Measurements from ENCODE around the gene GPRIN3.
"Not testable (repeated sequence)": the region's sequence is repeated elsewhere in the genome, so short reads cannot be mapped to it uniquely, and the experiment has no call there.

Gene GPRIN3

DNA sequence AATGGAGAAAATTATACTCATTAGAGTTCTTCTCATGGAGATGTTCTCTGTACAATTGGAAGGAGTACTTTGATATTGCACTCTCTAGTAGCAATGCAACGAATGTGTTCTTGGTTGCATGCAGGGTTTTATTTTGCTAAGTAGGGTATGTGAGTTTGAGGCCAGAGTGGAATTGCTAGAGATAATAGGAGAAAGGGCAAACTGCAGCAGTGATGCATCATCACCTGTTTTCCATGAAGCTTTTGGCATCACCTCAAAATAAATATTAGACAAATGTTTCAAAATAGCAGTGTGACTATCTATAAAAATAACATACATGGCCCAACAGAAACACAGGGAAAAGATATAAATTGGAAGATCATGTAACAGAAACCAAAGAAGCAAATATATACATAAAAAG is 103.0 kb downstream of the GPRIN3 start:
- no peak overlapping the region for H3K27ac ChIP-seq
- no peak for TF ChIP-seq ZFX (IDR thresholded peaks at IDR 0.05)
- TF ChIP-seq, protein P1, sequence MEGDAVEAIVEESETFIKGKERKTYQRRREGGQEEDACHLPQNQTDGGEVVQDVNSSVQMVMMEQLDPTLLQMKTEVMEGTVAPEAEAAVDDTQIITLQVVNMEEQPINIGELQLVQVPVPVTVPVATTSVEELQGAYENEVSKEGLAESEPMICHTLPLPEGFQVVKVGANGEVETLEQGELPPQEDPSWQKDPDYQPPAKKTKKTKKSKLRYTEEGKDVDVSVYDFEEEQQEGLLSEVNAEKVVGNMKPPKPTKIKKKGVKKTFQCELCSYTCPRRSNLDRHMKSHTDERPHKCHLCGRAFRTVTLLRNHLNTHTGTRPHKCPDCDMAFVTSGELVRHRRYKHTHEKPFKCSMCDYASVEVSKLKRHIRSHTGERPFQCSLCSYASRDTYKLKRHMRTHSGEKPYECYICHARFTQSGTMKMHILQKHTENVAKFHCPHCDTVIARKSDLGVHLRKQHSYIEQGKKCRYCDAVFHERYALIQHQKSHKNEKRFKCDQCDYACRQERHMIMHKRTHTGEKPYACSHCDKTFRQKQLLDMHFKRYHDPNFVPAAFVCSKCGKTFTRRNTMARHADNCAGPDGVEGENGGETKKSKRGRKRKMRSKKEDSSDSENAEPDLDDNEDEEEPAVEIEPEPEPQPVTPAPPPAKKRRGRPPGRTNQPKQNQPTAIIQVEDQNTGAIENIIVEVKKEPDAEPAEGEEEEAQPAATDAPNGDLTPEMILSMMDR (conservative IDR thresholded peaks at IDR 0.05): no peak

DNA sequence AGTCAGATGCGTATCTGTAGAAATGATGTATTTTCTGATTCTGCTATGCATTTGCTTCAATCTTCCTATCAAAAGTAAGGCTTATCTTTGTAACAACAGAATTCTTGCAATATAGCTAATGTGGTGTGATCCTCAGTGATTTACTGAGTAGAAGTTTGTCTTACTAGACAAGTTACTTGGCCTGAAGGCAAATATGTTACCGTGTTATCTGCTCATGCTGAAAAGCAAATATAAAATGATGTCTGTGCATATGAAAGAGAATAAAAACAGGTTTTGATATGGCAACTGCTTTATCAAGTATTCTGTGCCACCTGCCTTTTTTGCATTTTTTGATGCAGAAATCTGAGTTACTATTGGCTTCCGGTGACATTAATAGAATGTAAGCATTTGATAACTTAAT is 103.7 kb downstream of the GPRIN3 start:
- TF ChIP-seq, protein P1 (conservative IDR thresholded peaks at IDR 0.05): no peak
- TF ChIP-seq ZFX (IDR thresholded peaks at IDR 0.05): no peak
- no peak overlapping the region for H3K27ac ChIP-seq

DNA sequence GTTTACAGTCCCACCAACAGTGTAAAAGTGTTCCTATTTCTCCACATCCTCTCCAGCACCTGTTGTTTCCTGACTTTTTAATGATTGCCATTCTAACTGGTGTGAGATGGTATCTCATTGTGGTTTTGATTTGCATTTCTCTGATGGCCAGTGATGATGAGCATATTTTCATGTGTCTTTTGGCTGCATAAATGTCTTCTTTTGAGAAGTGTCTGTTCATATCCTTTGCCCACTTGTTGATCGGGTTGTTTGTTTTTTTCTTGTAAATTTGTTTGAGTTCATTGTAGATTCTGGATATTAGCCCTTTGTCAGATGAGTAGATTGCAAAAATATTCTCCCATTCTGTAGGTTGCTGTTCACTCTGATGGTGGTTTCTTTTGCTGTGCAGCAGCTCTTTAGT is 108.2 kb downstream of the GPRIN3 start:
- H3K27ac ChIP-seq: not testable (repeated sequence)

DNA sequence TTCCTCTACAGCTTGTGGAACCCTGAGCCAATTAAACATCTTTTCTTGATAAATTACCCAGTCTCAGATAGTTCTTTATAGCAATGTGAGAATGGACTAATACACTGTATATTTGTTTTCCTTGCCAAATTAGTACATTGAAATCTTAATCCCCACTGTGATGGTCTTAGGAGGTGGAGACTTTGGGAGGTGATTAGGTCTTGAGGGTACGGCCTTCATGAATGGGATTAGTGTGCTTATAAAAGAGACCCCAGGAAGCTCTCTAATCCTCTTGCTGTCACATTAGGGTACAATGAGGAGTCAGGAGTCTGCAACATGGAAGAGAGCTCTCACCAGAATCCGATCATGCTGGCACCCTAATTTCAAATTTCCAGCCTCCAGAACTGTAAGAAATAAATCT is 109.7 kb downstream of the GPRIN3 start:
- TF ChIP-seq ZFX (IDR thresholded peaks at IDR 0.05): no peak
- TF ChIP-seq, protein P1 (conservative IDR thresholded peaks at IDR 0.05): no peak
- no peak overlapping the region for H3K27ac ChIP-seq

DNA sequence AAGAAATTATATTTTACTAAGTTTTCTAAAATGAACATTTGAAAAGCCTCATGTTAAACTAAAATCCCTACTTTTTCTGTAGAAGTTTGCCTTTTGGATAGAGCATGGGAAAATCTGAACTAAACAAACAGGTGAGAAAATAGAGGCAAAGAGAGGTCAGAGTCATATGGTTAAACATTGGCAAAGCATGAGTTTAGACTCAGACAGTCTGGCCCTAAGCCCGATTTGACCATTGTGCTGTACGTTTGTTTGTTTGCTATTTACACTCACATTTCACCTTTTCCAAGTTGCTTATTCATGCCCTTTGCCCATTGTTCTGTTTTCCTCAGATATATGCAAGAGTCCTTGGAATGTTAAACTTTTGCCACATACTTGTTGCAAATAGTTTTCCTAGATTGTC is 110.9 kb downstream of the GPRIN3 start:
- H3K27ac ChIP-seq: no peak overlapping the region
- TF ChIP-seq, protein P1 (conservative IDR thresholded peaks at IDR 0.05): no peak
- TF ChIP-seq ZFX (IDR thresholded peaks at IDR 0.05): no peak

DNA sequence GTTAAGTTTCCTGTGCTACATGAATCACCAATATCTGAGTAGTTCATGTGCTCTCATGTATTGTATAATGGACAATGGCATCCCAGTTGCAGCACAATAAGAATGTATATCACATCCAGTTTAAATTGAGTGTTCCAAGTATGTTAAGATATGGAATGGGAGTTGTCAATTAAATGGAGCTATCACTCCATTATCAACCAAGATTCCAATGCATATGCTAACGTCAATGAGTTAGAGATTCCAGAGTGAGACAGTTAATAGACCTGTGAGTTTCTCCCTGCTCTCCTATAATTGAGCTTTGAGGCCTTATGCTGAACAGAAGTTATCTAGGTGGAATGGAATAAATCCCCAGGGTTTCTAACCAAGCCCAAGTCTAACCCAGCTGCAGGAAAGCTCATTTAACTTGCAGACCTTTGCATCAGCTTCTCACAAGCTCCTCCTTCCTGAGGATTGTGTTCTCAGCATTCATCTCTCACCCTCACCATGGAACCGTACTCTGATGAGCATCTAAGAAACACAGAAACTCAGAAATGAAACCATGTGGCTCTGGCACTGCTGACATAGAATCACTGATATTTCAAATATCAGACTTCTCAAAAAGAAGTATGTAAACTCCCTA is 111.4 kb downstream of the GPRIN3 start:
- TF ChIP-seq ZFX (IDR thresholded peaks at IDR 0.05): no peak
- TF ChIP-seq, protein P1 (conservative IDR thresholded peaks at IDR 0.05): no peak
- H3K27ac ChIP-seq: no peak overlapping the region

DNA sequence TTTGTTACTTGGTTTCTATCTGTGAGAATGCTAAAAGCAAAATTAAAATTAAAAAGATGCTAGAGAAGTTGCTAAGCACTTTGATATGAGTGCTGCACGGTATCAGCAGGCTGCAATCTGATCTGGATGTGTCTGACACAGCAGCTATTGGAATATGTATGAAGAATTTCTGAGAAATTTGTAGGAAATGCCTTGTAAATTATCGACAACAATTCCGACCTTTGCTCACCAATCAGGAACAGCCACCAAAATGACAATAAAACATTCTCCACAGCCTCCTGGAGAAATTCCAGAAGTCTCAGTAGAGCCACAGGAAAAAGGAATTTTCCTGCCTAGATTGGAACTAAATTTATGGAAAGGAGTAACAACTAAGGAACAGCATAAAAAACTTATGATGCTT is 113.8 kb downstream of the GPRIN3 start:
- H3K27ac ChIP-seq: no peak overlapping the region
- no peak for TF ChIP-seq ZFX (IDR thresholded peaks at IDR 0.05)
- TF ChIP-seq, protein P1 (conservative IDR thresholded peaks at IDR 0.05): no peak
